Measurements from ENCODE around the gene UQCC2.
A peak's percentile ranks its signal among the peaks of the same experiment; 100 is the strongest.

UQCC2 gene

DNA sequence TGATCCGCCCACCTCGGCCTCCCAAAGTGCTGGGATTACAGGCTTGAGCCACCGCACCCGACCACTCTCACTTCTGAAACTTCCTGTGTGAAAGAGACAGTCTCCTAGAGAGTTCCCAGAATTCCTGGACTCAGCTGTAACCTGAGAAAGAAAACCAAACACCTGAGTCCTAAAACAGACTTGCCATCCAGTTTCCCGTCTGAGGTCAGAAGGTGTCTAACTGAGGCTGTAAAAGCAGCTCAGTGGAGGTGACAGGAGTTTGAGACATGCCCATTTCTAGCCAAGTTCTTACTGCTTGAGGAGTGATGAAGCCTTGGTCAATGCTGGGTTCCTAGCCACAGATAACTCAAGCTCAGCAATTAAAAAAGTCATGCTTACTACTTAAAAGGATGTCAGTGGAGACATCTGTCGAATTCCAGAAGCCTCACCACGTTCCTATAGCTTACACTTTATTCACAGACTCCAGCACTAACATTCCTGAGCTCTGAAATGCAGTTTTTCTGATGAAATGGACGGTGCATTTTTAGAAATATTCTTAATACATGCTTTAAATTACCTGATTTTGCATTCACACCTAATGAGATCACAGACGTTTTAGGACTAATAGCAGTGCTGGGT is 6.1 kb downstream of the UQCC2 start:
- no peak for DNase-seq

GRCh38 chr6:33704215-33705066 is 7.1 kb downstream of the UQCC2 start:
- no peak for DNase-seq

DNA sequence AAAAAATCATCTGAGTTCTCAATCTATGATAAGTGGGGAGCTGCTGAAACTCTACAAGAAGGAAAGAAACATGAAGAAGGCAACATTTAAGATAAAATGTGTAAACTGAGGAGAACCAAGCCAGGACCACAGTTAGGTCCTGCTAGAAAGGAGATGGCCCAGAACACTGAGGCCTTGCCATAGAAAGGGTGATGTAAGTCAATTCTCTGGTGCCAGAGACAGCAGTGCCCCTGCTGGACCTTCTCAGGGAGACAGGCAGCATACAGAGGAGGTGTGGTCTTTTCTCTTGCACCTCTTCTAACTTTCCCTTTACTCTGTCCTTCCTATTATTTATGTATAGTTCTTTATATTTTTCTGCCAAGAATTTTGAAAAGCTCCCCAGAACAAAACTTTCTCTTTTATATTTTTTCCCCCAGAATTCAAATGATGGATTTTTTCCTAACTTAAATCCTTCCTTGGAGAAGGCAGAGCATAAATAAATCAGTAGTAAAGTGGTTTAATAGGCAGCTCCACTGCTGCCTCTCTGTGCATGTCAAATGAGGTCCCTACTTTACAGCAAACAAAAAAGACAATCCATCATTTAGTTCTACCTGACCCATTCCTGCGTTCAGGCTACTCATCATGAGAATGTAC is 9.0 kb downstream of the UQCC2 start:
- peak in 1 of 2 experiments; percentile 33 for DNase-seq

DNA sequence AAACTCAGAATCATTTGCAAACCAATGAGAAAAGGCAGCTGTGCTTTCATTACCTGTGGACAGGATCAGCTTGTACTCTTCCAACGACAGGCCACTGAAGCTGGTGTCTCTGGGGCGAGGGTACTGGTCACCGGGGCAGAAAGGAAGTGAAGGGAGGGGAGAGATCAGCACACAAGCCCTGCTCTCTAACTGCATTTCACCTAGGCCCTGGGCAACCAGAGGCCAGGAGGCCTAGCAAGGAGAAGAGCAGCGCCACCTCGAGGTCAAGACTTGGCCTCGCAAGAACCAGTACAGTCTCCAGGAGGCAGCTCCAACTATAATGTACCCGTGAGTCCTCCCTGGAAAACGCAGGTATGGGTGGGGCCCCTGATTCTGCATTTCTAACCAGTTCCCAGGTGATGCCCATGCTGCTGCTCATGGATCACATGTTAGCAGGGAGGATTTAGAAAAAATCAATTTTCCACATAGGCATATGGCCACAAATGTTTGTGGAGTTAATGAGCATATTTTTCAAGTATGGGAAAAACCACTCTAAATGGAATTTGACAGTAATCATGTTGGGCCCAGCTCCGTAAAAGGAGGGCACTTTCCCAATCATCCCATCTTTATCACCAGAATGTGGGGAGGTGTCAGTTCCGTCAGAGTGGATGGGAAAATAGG is 11.0 kb downstream of the UQCC2 start:
- DNase-seq: peak; percentile 58 to 61

GRCh38 chr6:33699739-33700138 is 11.8 kb downstream of the UQCC2 start:
- no peak for DNase-seq

DNA sequence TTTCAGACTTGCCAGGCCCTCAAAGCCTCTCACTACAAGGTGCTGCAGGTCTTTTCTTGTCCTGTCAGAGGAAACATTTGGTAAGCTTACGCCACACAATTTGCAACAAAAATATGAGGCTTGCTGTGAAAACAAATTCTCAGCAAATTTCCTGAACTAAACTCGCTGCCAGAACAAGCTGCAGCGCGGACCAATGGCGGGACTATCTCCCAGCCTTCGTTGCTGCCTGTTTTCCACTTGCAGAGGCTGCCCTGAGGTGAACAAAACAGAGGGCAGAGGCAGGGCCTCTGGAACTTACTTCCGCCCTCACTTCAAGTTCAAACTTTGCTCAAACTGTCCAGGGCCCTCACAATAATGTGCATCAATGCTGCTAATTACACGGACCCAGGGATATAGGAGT is 12.4 kb downstream of the UQCC2 start:
- no peak for DNase-seq

- DNase-seq: no peak
Measured at GRCh38 chr6:33698494-33698893, 13.0 kb downstream of the UQCC2 start.

DNA sequence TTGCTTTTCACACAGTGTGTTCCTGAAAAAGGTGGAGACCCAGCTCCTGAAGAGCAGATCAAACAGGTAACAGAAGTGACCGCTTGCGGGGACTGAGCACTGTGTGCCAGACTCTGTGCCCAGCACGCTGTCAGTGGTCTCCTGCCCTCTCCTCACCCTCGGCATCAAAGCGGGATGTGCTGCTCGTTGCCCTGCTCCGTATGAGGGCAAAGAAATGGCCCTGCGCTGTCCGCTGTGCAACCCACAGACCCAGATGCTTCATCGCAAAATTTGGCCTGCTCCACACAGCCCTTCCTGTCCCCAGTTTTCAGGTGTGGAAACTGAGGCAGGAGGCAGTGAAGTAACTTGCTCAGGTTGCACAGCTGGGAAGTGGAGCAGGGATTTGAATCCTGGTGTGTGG is 13.7 kb downstream of the UQCC2 start:
- no peak for DNase-seq

DNA sequence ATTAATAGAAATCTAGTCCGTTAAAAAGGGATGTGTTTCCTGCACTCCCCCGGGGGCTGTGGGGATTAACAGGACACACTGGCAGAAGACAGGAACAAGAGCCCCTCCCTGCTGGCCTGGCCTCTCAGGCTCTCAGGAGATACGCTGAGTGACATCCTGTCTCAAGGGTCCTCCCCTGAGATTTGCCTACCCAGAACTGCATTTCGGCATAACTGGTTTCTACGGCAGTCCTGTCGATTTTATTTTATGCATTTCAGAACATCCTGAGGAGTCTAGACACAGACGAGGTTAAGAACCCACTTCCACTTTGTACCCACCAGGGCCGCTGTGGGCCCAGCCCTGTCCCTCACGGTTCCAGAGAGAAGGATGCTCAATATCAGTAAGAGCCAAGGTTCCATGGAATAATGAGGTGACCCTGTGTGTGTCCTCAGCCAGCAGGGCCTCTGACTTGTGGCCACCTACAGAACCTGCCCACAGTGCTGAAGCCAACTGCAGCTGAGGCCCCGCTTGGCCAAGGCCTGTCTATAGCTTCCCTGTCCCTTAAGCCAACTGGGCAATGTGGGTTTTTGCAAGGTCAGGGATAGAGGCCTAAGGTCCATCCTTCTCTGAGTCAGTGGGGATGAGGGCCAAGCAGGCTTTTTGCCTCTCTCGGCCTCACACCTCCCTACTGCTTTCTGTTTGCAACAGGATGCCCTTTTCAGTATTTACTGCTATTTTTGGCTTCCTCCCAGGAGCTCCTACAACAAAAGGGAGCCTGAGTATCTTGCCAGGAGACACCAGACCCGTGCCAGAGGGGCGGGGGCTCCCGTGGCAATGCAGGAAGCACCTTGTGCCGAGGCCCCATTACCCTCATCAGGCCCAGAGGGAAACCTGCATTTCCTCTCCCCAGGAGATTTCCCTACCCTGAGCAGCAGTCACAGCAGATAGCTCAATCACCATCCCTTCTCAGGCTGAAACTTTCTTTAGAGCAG is 14.7 kb downstream of the UQCC2 start:
- DNase-seq: peak; percentile 91 to 97

DNA sequence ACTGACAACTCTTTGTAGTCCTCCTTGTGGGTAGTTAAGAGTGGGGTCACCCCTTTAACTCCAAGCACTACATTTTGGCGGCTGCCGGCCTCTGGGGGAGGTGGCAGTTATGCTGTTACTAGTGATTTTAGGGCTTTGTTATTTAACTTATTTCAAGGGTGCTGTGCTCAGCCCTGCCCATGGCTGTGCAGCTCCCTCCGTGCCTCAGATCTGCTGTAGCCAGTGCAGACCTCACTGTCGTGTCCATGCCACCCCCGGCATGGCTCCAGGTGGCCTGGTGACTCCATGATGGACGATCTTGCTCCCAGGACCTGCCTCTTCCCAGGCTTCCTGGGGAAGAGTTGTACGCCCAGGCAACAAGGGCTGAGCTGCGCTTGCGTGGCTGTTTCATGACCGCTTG is 15.4 kb downstream of the UQCC2 start:
- DNase-seq: no peak

DNA sequence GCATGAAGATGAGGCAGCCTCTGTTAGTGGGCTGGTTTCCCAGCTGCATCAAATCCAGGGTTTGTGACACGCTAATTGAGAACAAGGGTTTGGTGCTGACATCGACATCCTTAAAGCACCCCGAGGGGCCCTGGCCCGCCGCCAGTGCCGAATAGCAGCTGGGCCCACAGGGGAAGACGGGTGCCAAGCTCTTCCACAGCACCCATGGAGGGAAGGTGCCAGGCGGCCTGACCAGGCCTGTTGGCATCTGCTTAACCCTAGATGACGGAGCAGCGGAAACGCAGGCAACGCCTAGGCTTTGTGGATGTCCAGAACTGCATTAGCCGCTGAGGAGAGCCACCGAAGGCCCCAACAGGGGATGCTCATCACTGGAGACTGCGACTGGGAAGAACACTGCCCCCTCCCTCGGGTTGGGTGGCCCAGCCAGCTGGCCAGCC is 16.0 kb downstream of the UQCC2 start:
- DNase-seq: peak; percentile 46 to 75

DNA sequence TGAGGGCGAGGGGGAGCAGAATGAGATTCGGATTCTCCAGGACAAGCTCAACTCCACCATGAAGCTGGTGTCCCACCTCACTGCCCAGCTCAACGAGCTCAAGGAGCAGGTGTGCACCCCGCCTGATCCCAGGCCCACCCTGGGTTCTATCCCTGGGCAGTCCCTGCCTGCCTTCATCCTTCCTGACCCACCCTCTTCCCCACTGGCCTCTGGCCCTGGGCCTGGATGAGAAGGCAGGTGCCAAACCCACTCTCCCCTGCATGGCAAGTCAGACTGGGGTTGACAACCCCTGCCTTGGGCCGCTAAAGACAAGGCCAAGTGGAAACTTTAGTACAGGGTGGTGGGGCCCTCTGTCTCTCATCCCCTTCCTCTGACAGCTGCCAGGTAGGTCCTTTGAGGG is 16.5 kb downstream of the UQCC2 start:
- DNase-seq: no peak

- DNase-seq: no peak
Measured at GRCh38 chr6:33694401-33694931, 17.0 kb downstream of the UQCC2 start.

- DNase-seq: no peak
Measured at GRCh38 chr6:33693186-33694105, 18.1 kb downstream of the UQCC2 start.

- no peak for DNase-seq
Measured at GRCh38 chr6:33692760-33693158, 18.7 kb downstream of the UQCC2 start.

DNA sequence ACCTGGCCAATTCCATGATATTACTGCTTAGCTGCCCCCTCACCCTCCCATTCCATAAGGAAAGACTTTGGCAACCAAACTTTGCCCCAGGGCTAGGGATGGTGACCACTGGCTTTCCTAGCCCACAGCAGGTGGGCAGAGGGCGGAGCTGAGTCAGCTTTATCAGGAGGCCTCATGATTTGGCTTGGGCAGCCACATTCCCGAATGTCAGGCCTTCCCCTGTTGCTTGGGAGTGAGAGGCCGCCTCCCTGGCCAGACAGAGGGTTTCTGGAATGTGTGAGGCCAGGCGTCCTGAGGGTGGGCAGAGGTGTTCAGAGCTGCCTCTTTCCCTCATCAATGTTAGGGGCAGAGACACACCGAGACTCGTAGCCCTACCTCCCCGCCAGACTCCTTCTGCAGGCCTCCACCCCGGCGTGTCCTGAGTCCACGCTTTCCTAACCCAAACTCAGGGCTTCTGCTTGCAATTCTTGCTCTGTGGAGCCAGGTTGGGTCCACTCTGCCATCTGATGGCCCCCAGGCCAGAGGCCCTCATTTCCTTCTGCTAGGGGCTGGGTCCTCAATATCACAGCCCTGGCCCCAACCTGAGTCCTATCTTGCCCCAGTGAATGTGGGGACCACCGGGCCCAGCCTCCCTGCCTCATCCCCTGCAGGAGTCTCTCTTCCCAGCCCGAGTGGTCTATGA is 19.3 kb downstream of the UQCC2 start:
- DNase-seq: no peak

DNA sequence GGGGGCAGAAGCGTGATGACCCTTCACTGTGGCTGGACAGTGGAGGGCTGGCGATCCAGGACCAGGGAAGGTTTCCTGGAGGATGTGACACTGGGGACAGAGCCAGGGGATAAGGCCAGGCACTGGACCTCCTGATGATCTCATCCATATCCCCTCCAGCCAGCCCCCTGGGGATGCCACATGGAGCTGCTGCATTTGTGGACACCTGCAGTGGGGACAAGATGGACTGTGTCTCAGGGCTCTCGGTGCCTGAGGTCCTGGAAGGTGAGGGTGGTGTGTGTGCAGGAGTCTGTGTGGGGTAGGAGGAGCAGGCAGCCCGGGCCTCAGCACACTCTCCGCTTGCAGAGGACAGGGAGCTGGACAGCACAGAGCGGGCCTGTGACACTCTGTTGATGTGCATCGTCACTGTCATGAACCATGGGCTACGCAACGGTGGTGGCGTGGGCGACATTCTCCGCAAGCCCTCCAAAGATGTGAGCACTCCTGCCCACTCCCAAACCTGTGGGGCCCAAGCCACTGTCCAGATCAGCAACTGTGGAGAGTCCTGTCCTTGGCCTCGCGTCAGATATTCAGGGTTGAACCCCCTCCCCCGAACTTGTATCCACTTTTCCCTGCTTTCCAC is 19.9 kb downstream of the UQCC2 start:
- DNase-seq: no peak

DNA sequence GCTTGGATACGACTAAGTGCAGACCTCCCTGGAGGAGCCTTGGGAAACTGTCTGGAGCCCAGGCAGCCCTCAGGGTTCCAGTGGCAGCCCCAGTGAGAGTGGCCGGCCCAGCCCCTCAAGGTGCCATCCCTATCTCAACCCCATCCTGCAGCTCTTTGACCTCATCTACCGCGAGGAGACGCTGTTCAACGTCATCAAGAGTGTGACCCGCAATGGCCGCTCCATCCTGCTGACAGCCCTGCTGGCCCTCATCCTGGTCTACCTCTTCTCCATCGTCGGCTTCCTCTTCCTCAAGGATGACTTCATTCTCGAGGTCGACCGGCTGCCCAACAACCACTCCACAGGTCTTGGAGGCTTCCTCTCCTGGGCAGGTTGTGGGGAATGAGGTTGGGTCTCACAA is 20.7 kb downstream of the UQCC2 start:
- DNase-seq: no peak

DNA sequence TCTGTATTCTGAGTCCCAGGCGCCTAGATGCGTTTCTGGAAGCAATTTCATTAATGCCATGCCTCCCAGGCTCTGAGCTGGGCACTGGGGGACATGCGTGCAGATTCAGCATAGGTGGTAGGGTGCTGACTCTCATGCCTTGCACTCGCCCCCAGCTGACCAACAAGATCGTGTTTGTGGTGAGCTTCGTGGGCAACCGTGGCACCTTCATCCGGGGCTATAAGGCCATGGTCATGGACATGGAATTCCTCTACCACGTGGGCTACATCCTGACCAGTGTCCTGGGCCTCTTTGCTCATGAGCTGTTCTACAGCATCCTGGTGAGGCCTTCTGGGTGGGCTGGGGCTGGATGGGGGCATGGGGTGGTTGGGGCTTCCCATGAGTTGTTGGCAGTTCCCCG is 21.6 kb downstream of the UQCC2 start:
- DNase-seq: no peak

DNA sequence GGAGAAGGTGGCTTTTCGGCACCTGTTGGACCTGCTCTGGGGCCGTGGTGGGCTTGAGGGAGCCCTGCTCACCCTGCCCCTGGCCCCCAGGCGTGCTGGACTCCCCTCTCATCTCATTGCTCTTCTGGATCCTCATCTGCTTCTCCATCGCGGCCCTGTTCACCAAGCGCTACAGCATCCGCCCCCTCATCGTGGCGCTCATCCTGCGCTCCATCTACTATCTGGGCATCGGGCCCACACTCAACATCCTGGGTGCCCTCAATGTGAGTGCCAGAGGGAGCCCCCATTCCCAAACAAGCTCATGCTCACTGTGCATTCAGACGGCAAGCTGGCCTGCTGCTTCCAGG is 22.4 kb downstream of the UQCC2 start:
- no peak for DNase-seq

Data from NCI-H2081 (cell line).